Measurements from ENCODE around the gene LRSAM1.

Gene LRSAM1

DNA sequence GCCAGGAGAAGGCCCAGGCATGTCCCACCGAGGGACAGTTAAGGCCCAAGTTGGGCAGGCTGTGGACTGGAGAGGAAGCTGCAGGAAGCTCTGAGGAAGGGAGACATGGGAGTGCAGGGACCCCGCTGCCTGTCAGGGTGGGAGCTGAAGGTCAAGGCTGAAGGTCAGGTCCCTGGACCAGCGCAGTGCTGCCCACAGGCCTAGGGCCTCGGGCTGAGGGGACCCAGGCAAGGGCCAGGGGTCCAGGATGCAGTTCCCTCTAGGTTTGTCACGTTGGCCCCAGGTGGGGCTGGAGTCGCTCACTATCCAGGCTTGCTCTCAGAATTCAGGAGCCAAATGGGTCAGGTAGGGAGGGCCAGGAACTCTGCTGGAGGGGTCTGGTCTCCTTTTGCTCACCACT is 84.1 kb downstream of the LRSAM1 start:
- no peak for DNase-seq (ENCODE audit: low spot score)

DNA sequence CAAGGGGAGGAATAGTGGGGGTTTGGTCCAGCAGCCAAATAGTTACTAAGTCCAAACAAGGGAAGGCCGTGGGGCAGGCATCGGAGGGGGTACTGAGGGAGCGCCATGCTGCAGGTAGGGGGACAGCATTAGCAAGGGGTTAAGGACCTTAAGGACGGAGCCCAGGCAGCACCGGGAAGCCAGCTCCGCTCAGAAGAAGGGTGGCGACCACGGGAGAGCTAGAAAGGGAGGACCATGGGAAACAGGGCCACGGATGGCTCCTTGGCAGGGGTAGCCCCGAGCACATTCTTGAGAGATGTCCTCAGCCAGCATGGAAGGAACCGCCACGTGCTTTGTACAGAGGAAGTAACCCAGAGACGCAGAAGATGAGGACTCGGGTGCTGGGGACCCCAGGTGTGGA is 84.5 kb downstream of the LRSAM1 start:
- DNase-seq (ENCODE audit: low spot score): no peak

DNA sequence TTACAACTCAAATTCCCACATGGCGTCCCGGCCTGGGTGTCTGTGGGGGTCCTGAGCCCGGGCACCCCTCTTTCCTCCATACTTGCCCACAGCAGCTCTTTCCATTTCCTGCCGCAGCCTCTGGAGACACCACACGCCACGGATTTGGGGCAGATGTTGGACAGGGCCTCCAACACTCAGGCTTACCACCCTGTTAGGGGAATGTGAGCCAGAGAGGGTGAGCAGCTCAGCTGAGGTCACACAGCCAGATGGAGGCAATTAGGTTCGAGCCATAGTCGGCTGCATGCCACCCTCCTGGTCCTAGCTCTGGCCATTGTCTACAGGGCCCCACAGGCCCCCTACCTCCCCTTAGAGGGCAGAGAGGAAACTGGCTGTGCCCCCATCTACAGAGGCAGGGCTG is 85.2 kb downstream of the LRSAM1 start:
- DNase-seq (ENCODE audit: low spot score): no peak

DNA sequence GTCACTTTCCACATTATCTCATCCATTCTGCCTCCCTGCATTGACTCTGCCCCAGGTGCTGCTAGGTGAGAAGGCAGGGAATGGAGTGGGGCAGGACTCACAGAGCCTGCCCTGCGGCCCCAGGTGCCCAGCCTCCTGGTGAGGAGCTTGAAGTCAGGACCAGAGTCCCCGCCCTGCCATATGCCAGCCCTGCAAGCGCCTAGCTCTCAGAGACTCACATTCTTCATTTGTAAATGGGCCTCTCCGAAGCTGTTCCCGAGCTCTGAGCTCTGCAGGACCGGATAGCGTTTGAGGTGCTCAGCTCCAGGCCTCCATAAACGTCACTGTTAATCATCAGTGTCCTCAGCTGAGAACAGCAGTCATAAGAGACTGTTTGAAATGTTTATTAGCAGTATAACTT is 85.7 kb downstream of the LRSAM1 start:
- no peak for DNase-seq (ENCODE audit: low spot score)

DNA sequence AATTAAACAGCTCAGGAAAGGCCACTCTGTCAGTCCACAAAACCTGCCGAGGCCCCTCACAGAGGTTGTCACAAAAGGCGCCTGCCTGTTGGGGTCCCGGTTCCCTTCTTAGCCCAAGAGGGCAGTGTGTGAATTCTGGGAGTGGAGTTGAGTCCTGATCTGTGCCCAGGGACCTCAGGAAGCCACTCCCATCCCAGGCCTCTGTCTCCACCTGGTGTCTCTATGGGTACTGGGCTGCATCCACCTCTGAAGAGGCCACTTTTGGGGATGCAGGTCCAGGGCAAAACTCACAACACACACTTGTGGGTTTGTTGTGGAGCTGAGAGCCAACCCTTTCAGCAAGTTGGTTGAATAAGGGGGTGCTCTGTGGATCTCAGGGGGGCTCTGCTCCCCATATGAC is 86.5 kb downstream of the LRSAM1 start:
- DNase-seq (ENCODE audit: low spot score): no peak

DNA sequence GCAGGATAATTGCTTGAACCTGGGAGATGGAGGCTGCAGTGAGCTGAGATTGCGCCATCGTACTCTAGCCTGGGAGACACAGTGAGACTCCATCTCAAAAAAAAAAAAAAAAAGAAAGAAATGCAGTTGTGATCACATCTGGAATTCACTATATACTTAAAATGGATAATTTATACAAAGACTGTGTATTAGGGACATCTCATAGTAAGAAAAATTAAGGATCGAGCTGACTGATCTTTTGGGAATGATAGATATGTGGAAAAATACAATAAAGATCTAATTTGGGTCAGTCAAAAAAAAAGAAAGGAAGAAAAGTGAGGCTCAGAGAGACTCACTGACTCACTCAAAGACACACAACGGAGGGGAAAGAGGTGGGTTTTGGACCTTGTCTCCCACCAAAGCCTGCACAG is 87.5 kb downstream of the LRSAM1 start:
- DNase-seq (ENCODE audit: low spot score): no peak

DNA sequence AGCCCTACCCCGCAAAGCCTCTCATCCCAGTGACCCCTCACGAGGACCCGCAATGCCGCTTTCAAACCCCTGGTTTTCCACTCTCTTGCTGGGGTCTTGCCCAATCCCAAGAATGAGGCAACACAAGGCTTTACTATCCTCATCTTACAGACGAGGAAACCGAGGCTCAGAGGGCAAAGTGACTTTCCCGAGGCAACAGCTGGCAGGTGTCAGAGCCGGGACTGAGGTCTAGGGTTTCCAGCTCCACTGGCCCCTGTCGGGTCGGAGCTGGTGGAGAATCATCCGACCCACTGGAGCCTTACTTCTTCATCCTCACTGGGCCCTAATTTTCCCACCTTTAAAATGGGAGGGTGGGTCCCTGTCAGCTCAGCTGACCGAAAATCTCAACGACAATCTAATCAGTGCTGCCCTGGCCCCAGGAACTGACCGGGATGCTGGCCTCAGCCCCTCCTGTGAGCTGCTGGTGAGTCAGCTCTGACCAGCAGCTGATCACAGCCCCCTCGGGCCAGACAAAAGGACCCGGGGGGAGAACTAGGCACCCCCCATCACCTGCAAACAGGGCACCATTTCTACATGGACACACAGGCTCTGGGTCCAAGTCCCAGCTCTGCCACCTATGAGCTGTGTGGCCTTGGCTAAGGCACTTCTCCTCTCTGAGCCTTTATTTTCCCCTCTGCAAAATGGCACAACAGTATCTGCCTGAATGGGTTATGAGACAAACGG is 88.1 kb downstream of the LRSAM1 start:
- no peak for DNase-seq (ENCODE audit: low spot score)

DNA sequence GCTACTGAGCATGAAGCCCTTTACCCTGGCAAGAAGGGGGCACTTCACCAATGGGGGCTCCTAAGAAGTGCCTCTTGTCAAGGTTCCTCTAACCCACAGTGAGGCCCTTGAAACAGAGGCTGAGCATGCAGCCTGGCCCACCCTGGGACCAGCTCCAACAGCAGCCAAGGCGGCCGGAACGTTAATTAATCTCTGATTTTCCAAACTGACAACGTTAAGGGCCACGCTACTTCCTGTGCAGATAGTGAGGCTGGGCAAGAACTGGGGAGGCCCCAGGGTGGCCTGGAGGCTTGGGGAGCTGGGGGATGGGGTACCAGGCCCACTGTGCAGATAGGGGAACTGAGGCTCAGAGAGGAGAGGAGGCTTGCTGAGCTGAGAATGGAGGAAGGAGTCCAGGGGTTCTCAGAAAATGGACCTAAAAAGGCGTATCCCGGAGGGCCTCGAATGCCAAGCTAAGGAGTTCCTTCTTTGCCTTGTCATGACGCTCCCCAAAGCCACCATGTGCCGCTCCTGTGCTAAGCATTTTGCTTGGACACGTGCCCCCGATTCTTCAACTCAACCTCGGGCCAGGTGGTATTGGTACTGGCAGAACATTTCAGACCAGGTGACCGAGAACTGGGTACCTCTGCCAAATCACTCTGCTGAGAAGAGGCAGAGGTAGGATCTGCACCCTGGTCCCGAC is 88.8 kb downstream of the LRSAM1 start:
- no peak for DNase-seq (ENCODE audit: low spot score)

DNA sequence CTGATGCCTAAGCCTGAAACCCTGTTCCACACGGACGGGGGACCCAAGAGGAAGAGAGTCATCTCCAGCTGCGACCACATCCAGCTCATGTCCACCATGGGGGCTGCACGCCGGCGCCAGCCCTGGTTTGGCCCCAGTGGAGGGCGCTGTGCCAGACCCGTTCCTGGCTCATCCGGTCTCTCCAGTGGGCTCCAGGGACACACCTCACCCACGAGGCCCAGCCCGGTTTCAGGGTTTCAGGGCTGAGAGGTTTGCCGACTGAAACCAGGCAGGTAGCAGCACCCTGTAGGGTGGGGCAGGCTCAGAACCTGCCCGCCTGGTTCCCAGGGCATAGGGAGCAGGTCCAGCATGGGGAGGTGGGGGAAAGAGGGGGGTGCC is 89.3 kb downstream of the LRSAM1 start:
- no peak for DNase-seq (ENCODE audit: low spot score)

DNA sequence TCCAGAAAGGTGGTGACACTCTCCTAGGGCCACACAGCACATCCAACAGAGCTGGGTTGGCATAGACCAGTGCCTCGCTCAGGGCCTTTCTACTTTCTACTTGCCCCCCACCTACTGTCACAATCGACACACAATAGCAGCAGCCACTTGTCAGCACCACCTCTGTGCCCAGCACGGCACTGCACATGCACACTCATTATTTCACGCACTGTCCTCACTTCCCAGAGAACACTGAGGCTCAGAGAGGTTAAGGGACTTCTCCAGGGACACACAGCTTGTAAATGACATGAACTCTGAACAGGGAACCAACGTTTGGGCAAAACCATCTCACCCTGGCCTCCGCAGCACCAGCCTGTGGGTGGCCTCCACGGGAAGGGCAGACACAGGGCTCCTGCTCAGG is 89.9 kb downstream of the LRSAM1 start:
- no peak for DNase-seq (ENCODE audit: low spot score)

DNA sequence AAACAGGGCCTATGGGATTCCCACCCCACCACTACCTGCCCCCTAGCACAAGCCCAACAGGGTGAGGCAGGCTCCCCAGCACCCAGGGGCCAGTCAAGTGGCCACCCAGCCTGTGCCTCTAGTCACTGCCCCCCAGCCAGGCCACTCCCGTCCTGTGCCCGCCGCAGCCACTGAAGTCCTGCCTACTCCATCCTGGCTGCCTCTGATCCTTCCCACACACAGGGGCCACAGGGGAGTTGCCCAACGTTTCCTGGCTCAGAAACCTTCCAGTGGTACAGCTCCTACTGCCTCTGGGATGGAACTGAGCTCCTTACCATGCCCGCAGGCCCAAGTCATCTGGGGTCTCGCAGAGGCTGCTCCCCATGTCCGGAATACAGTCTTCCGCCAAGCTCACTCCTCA is 90.6 kb downstream of the LRSAM1 start:
- DNase-seq (ENCODE audit: low spot score): no peak

DNA sequence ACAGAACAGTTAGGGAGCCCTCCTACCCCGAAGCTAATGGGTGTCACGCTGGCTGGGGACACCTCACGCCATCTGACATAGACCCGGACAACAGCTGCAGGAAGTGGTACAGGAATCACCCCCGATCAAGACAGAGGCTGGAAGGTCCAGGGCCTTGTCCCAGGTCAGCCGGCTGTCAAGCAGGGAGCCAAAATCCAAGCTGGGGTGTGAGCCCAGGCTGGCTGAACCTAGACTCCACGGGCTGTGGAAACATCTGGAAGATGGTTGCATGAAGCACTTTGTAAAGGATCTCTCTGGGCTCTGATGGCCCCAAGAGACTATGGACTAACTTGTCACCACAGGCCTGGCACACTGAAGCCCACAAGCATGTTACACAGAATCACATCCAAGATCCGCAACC is 91.9 kb downstream of the LRSAM1 start:
- no peak for DNase-seq (ENCODE audit: low spot score)

DNA sequence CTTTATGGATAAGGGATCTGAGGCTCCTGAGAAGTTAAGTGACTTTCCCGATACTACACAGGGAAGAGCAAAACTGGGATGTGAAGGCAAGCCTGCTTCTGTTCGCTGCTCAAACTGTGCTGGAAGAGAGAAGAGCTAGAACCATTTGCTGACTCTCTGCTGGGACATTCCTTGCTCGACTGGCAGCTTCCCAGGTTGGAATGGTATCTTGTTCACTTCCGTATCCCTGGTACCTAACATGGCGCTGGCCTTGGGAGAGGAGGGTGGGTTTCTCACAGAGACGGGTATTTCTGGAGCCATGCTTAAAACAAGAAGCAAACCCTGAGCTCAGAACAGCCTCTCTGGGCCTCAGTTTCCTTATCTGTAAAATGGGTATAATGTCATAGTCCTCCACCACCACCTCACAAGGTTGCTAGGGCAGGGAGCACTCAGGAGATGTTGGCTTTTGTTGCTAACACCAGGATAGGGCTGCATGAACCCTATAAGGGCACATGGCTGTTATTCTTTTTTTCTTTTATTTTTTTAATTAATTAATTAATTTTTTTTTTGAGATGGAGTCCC is 92.7 kb downstream of the LRSAM1 start:
- DNase-seq (ENCODE audit: low spot score): no peak

DNA sequence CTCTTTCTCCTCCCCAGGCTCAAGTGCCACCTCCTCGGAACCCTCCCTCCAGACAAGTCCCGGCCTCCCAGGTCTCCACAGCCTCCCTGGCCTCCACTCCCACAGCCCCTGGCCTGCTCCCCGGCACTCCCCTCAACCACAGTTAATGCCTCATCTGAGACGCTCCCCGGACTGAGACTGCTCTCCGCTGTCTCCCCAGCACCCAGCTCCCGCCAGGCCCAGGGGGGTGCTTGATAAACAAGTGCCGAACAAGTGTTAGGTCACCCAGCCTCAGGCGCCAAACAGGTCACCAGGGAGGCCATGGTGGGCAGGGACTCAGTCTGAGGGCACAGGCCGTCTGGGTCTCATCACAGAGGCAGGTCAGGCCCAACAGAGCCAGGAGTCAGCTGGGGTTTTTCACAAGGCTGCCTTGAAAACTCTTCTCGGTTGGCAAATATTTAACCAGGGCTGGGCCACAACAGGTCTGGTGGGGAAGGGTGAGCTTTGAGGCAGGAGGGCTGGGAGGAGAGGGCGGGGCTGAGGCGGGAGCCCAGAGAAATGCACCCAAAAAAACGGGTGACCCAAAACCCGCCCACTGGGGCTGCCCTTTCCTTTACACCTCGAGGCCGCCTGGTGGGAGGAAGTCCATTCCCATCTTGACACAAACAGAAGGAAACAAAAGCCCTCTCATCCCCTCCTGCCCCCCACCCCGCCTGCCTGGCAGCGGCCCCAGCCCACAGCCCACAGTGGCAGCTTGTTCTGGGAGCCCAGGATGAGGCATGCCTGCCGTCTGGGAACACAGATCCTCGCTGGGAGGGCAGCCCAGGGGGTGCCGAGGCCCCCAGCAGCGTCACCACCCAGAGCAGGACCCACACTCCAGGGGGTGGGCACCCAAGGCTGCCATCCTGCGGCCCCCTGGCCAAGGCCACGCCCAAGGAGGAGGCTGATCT is 94.2 kb downstream of the LRSAM1 start:
- DNase-seq (ENCODE audit: low spot score): no peak

DNA sequence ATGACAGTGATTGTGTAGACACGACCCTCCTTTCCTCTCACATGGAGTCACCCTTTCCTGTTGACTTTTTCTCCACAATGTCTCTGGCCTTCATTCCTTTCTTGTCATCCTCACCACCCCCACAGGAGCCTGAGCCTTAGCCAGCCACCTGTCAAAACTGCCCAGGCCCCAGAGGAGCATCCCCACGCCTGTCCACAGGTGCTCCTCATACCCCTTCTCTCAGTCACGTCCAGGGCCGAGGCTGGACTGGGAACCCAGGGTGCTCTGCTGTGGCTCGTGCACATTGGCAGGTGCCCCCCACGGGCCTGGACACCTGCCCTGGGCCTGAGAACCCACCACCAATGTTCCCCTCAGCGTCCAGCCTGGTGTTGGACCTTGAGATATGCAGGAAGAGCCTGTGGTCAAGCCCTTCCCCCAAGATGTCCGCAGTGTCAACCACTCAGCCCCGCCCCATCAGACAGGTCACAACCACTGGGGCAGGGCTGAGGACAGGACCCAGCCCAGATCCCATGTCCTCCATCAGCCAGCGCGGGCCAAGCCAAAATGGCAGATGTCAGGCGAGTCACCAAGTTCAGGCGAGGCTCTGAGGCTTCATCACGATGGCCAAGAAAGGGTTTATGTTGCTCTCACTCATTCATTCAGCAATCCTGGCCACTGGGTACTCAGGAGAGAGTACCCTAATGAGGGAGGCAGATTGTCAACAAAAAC is 95.0 kb downstream of the LRSAM1 start:
- DNase-seq (ENCODE audit: low spot score): no peak

DNA sequence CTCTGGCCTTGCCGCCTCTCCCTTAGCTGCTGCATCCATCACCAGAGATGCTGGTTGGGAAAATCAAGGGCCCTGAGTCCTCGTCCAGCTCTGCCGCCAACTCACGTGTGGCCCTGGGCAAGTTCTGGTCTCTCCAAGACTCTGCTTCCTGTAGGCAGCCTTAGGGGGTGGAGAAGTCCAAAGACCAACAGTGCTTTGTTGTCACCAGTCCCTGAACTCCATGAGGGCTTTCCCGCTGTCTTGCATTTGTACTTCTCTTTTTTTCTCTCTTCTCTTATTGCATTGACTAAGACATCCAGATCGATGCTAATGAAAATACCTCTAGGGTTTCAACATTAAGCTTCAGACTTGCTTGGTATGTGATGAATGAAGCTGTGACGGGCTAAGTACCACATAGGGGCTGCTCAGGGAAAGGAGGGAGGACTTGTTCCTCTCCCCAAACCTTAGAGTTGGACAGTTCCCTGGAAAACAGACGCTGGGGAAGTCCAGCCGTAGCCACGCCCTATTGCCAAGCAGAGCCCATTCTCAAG is 97.1 kb downstream of the LRSAM1 start:
- DNase-seq (ENCODE audit: low spot score): no peak

DNA sequence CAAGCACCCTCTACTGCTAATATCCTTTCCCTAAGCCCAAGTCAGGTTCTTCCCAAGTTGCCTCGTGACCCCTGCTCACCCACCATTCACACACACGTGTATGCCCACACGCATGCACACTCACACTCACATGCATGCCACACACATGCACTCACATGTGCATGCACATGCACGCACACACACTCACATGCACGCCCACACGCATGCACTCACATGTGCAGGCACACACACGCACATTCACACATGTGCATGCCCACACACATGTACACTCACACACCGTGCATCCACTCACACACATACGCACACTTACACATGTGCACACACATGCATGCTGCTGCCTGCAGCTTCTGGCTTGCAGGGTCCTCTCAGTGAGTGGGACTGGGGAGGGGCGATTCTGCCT is 97.9 kb downstream of the LRSAM1 start:
- no peak for DNase-seq (ENCODE audit: low spot score)

DNA sequence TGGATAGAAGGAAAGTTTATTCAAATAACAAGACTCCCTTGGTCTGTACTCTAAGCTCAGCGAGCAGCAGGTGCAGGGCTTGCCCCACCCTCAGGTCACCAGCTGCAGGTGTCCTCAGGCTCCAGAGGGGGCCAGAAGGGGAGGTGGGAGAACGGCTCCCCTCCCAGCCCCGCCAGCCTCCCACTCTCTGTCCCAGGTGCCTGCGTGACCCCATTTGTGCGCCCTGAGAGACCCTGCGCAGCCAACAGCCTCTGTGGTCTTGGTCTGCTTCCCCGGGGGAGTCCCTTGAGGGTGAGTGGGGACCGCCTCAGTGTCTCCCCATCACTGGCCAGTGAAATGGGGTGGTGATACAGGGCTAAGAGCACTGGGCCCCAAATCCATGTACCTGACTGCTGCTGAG is 98.4 kb downstream of the LRSAM1 start:
- no peak for DNase-seq (ENCODE audit: low spot score)

DNA sequence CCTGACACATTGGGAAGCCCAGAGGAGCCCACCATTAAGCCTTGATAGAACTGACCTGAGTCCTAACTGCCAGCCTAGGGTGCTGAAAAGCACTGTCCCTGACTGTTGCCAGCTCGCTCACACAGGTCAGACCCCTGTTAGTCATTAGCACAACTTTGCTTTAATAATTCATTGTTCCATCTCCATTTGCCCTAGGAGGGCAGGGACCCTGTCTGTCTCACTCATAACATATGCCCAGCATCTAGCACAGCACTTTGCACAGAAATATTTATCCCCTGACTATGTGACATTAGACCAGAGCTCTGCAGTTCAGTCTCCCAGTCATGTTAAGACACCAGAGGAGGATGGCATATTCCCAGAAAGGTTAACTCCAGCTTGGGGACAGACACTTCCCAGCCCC is 99.0 kb downstream of the LRSAM1 start:
- no peak for DNase-seq (ENCODE audit: low spot score)

DNA sequence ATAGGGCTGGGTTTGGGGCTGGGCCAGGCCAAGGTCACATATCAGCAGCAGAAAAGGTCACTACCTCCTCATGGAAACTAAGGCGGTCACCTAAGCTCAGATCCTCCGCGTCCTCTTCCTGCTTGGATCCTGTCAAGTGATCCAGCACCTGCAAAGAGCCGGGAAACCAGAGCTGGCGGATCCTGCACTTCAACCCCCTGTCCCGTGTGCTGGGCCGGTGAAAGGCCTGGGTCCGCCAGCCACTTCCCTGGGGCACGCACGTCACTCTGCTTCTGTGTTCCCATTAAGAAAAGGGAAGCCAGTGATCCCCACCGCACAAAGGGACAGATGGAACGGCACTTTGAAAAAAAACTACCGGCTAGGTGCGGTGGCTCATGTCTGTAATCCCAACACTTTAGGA is 99.4 kb downstream of the LRSAM1 start:
- no peak for DNase-seq (ENCODE audit: low spot score)
